GM19397 (cell line): ENCODE data around the gene FBXO8.

Experiments
- ATAC-seq: cut with Tn5 transposase; IDR thresholded peaks from one replicate; pipeline ENCODE4 v1.9.1; 2021; ENCODE audit warnings: mild to moderate bottlenecking, moderate library complexity; ENCODE audit not compliant: unreplicated experiment

FBXO8 gene

GRCh38 chr4:174252412-174252811, 31.1 kb downstream of the FBXO8 start:
- ATAC-seq = no peak

- ATAC-seq = no peak
These were observed 35.1 kb downstream of the FBXO8 start for GRCh38 chr4:174248407-174248806.

GRCh38 chr4:174245714-174246113, 37.8 kb downstream of the FBXO8 start:
- no peak for ATAC-seq

- ATAC-seq = no peak
These were observed 39.0 kb downstream of the FBXO8 start for GRCh38 chr4:174244441-174244840.

- ATAC-seq = no peak
These were observed 42.3 kb downstream of the FBXO8 start for GRCh38 chr4:174241162-174241561.

GRCh38 chr4:174236359-174236758, 47.1 kb downstream of the FBXO8 start:
- no peak for ATAC-seq

GRCh38 chr4:174230680-174231079, 52.8 kb downstream of the FBXO8 start:
- ATAC-seq = no peak

GRCh38 chr4:174230148-174230547, 53.3 kb downstream of the FBXO8 start:
- ATAC-seq = no peak

- no peak for ATAC-seq
These were observed 54.5 kb downstream of the FBXO8 start for GRCh38 chr4:174228988-174229387.

- ATAC-seq = no peak
These were observed 58.0 kb downstream of the FBXO8 start for GRCh38 chr4:174225349-174226049.

GRCh38 chr4:174224550-174224949, 58.9 kb downstream of the FBXO8 start:
- no peak for ATAC-seq

- ATAC-seq = peak; percentile 64
These were observed 61.1 kb downstream of the FBXO8 start for GRCh38 chr4:174222266-174222872.

GRCh38 chr4:174218127-174218790, 65.2 kb downstream of the FBXO8 start:
- ATAC-seq = no peak

- ATAC-seq = no peak
These were observed 66.0 kb downstream of the FBXO8 start for GRCh38 chr4:174217273-174218126.

- ATAC-seq = no peak
These were observed 66.6 kb downstream of the FBXO8 start for GRCh38 chr4:174216799-174217272.

- no peak for ATAC-seq
These were observed 67.3 kb downstream of the FBXO8 start for GRCh38 chr4:174215961-174216680.

GRCh38 chr4:174215057-174215456, 68.4 kb downstream of the FBXO8 start:
- no peak for ATAC-seq

- no peak for ATAC-seq
These were observed 69.2 kb downstream of the FBXO8 start for GRCh38 chr4:174214101-174214878.

GRCh38 chr4:174213731-174214100, 69.8 kb downstream of the FBXO8 start:
- ATAC-seq = no peak

- ATAC-seq = no peak
These were observed 71.4 kb downstream of the FBXO8 start for GRCh38 chr4:174212061-174212460.
